ENCODE results near the gene IL32. TPM values are rescaled to one million over a fixed set of nuclear protein-coding genes. Genes with fewer than 3 reads are reported as not detected.
A peak's percentile ranks its signal among the peaks of the same experiment; 100 is the strongest.

IL32 gene
- total and polyA plus RNA-seq, 4 donors, result 83.7 to 275 (median 200) TPM

GRCh38 chr16:3045758-3046640, 19.4 kb upstream of the IL32 start, which contains the start of gene MMP25:
Gene MMP25 (plus strand): TSS chr16:3046561. CDS start chr16:3046918, 357 bp downstream.
- H3K4me3 ChIP-seq, result no peak within 1 kb of the TSS
- 1% methylated on average over 39 to 86 of the region's 86 CpGs for WGBS, 2 donors
- TF ChIP-seq CTCF (IDR thresholded peaks at IDR 0.05; ENCODE audit: control extremely low read depth, extremely low read depth), result no peak
- H3K27me3 ChIP-seq (ENCODE audit: control insufficient read depth in 3 of 3, insufficient read depth in 3 of 3, low read length in 2 of 3), result peaks cover 0 to 55% (median 49%) of the 10 kb centered on the region in 3 donors
- H3K4me1 ChIP-seq (ENCODE audit: control insufficient read depth in 5 of 5, insufficient read depth in 5 of 5, low read length in 5 of 5), result peaks cover 0 to 6% (median 3%) of the 10 kb centered on the region in 5 donors
- no peaks in the 10 kb centered on the region for H3K9me3 ChIP-seq (ENCODE audit: control insufficient read depth in 4 of 4, insufficient read depth in 3 of 4, low read length in 3 of 4)
- ATAC-seq (ENCODE audit: insufficient read depth, low FRiP score), result peak; percentile 45
- no peaks in the 10 kb centered on the region for H3K36me3 ChIP-seq (ENCODE audit: control insufficient read depth in 4 of 4, insufficient read depth in 4 of 4, low read length in 4 of 4)
- no peak for DNase-seq
- H3K9ac ChIP-seq (ENCODE audit: insufficient read depth in 1 of 2, low read length in 2 of 2), result no peak within 1 kb of the TSS
- peak within 1 kb of the TSS in 1 of 2 donors; percentile 21 for H3K27ac ChIP-seq (ENCODE audit: low read depth in 1 of 2, low read length in 1 of 2)

- no peak for TF ChIP-seq CTCF (IDR thresholded peaks at IDR 0.05; ENCODE audit: control extremely low read depth, extremely low read depth)
- Histone ChIP-seq H3K4me1 (ENCODE audit: control insufficient read depth in 5 of 5, insufficient read depth in 5 of 5, low read length in 5 of 5) (peaks cover 0 to 6% (median 3%) of the 10 kb centered on the region in 5 donors), H3K9me3 (ENCODE audit: control insufficient read depth in 4 of 4, insufficient read depth in 3 of 4, low read length in 3 of 4) (no peaks in the 10 kb centered on the region), H3K36me3 (ENCODE audit: control insufficient read depth in 4 of 4, insufficient read depth in 4 of 4, low read length in 4 of 4) (no peaks in the 10 kb centered on the region), H3K9ac (ENCODE audit: insufficient read depth in 1 of 2, low read length in 2 of 2) (no peak overlapping the region), H3K4me3 (no peak overlapping the region), H3K27ac (ENCODE audit: low read depth in 1 of 2, low read length in 1 of 2) (peak overlapping the region in 1 of 2 donors; percentile 21), H3K27me3 (ENCODE audit: control insufficient read depth in 3 of 3, insufficient read depth in 3 of 3, low read length in 2 of 3) (peaks cover 0 to 55% (median 51%) of the 10 kb centered on the region in 3 donors)
- no peak for ATAC-seq (ENCODE audit: insufficient read depth, low FRiP score)
- 2 to 4% methylated on average over 51 to 54 of the region's 54 CpGs for WGBS, 2 donors
- no peak for DNase-seq
Measured at GRCh38 chr16:3046641-3047386, 18.6 kb upstream of the IL32 start.

- H3K27ac ChIP-seq (ENCODE audit: low read depth in 1 of 2, low read length in 1 of 2), result peak overlapping the region in 1 of 2 donors; percentile 5
- no peak for TF ChIP-seq CTCF (IDR thresholded peaks at IDR 0.05; ENCODE audit: control extremely low read depth, extremely low read depth)
- H3K4me1 ChIP-seq (ENCODE audit: control insufficient read depth in 5 of 5, insufficient read depth in 5 of 5, low read length in 5 of 5), result peaks cover 0 to 6% (median 3%) of the 10 kb centered on the region in 5 donors
- no peak overlapping the region for H3K9ac ChIP-seq (ENCODE audit: insufficient read depth in 1 of 2, low read length in 2 of 2)
- H3K9me3 ChIP-seq (ENCODE audit: control insufficient read depth in 4 of 4, insufficient read depth in 3 of 4, low read length in 3 of 4), result no peaks in the 10 kb centered on the region
- ATAC-seq (ENCODE audit: insufficient read depth, low FRiP score), result no peak
- DNase-seq, result no peak
- no peak overlapping the region for H3K4me3 ChIP-seq
- H3K27me3 ChIP-seq (ENCODE audit: control insufficient read depth in 3 of 3, insufficient read depth in 3 of 3, low read length in 2 of 3), result peaks cover 0 to 53% (median 50%) of the 10 kb centered on the region in 3 donors
- WGBS, 2 donors, result 18 to 21% methylated on average over 12 to 13 of the region's 13 CpGs
- no peaks in the 10 kb centered on the region for H3K36me3 ChIP-seq (ENCODE audit: control insufficient read depth in 4 of 4, insufficient read depth in 4 of 4, low read length in 4 of 4)
Measured at GRCh38 chr16:3047387-3047720, 18.1 kb upstream of the IL32 start.
